Measurements from ENCODE around the gene SRPRB. TPM values are rescaled to one million over a fixed set of nuclear protein-coding genes. Genes with fewer than 3 reads are reported as not detected.

SRPRB gene
- total and polyA plus RNA-seq, 2 experiments from 2014 or later: 25.6 to 36.0 TPM

- Mint-ChIP-seq H3K27ac (no peak overlapping the region), H3K36me3 (ENCODE audit: low read depth) (no peaks in the 10 kb centered on the region), H3K4me1 (peaks cover 24% of the 10 kb centered on the region), H3K9me3 (no peaks in the 10 kb centered on the region), H3K27me3 (ENCODE audit: insufficient read depth, low read depth, poor library complexity) (peaks cover 15% of the 10 kb centered on the region), H3K4me3 (no peak overlapping the region)
- no peak overlapping the region for H2AFZ ChIP-seq
- no peaks in the 10 kb centered on the region for H3F3A ChIP-seq (replicated peaks; ENCODE audit: low read depth)
- H3K27me3 ChIP-seq (ENCODE audit: insufficient read depth): no peaks in the 10 kb centered on the region
- no peak for DNase-seq (ENCODE audit: low spot score)
- no peak overlapping the region for H3K4me3 ChIP-seq
- no peak overlapping the region for H3K4me2 ChIP-seq
- H3K27ac ChIP-seq (ENCODE audit: low read depth): no peak overlapping the region
- no peaks in the 10 kb centered on the region for H3K36me3 ChIP-seq (ENCODE audit: insufficient read depth)
- H3K4me1 ChIP-seq (ENCODE audit: insufficient read depth): peaks cover 10% of the 10 kb centered on the region; the same call in 1 of the 2 replicates
- H3K9me2 ChIP-seq (ENCODE audit: insufficient read depth): no peaks in the 10 kb centered on the region
- no peak for ATAC-seq
- no peaks in the 10 kb centered on the region for H4K20me1 ChIP-seq (replicated peaks; ENCODE audit: insufficient read depth)
- no peak for TF ChIP-seq EZH2 (IDR thresholded peaks at IDR 0.05; ENCODE audit: low read depth, unreplicated experiment)
- TF ChIP-seq, protein P1, sequence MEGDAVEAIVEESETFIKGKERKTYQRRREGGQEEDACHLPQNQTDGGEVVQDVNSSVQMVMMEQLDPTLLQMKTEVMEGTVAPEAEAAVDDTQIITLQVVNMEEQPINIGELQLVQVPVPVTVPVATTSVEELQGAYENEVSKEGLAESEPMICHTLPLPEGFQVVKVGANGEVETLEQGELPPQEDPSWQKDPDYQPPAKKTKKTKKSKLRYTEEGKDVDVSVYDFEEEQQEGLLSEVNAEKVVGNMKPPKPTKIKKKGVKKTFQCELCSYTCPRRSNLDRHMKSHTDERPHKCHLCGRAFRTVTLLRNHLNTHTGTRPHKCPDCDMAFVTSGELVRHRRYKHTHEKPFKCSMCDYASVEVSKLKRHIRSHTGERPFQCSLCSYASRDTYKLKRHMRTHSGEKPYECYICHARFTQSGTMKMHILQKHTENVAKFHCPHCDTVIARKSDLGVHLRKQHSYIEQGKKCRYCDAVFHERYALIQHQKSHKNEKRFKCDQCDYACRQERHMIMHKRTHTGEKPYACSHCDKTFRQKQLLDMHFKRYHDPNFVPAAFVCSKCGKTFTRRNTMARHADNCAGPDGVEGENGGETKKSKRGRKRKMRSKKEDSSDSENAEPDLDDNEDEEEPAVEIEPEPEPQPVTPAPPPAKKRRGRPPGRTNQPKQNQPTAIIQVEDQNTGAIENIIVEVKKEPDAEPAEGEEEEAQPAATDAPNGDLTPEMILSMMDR (conservative IDR thresholded peaks at IDR 0.05; ENCODE audit: low read depth in 2 of 2): no peak
- TF ChIP-seq, protein P2, sequence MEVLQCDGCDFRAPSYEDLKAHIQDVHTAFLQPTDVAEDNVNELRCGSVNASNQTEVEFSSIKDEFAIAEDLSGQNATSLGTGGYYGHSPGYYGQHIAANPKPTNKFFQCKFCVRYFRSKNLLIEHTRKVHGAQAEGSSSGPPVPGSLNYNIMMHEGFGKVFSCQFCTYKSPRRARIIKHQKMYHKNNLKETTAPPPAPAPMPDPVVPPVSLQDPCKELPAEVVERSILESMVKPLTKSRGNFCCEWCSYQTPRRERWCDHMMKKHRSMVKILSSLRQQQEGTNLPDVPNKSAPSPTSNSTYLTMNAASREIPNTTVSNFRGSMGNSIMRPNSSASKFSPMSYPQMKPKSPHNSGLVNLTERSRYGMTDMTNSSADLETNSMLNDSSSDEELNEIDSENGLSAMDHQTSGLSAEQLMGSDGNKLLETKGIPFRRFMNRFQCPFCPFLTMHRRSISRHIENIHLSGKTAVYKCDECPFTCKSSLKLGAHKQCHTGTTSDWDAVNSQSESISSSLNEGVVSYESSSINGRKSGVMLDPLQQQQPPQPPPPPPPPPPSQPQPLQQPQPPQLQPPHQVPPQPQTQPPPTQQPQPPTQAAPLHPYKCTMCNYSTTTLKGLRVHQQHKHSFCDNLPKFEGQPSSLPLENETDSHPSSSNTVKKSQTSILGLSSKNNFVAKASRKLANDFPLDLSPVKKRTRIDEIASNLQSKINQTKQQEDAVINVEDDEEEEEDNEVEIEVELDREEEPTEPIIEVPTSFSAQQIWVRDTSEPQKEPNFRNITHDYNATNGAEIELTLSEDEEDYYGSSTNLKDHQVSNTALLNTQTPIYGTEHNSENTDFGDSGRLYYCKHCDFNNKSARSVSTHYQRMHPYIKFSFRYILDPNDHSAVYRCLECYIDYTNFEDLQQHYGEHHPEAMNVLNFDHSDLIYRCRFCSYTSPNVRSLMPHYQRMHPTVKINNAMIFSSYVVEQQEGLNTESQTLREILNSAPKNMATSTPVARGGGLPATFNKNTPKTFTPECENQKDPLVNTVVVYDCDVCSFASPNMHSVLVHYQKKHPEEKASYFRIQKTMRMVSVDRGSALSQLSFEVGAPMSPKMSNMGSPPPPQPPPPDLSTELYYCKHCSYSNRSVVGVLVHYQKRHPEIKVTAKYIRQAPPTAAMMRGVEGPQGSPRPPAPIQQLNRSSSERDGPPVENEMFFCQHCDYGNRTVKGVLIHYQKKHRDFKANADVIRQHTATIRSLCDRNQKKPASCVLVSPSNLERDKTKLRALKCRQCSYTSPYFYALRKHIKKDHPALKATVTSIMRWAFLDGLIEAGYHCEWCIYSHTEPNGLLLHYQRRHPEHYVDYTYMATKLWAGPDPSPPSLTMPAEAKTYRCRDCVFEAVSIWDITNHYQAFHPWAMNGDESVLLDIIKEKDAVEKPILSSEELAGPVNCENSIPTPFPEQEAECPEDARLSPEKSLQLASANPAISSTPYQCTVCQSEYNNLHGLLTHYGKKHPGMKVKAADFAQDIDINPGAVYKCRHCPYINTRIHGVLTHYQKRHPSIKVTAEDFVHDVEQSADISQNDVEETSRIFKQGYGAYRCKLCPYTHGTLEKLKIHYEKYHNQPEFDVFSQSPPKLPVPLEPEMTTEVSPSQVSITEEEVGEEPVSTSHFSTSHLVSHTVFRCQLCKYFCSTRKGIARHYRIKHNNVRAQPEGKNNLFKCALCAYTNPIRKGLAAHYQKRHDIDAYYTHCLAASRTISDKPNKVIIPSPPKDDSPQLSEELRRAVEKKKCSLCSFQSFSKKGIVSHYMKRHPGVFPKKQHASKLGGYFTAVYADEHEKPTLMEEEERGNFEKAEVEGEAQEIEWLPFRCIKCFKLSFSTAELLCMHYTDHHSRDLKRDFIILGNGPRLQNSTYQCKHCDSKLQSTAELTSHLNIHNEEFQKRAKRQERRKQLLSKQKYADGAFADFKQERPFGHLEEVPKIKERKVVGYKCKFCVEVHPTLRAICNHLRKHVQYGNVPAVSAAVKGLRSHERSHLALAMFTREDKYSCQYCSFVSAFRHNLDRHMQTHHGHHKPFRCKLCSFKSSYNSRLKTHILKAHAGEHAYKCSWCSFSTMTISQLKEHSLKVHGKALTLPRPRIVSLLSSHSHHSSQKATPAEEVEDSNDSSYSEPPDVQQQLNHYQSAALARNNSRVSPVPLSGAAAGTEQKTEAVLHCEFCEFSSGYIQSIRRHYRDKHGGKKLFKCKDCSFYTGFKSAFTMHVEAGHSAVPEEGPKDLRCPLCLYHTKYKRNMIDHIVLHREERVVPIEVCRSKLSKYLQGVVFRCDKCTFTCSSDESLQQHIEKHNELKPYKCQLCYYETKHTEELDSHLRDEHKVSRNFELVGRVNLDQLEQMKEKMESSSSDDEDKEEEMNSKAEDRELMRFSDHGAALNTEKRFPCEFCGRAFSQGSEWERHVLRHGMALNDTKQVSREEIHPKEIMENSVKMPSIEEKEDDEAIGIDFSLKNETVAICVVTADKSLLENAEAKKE (CRISPR knock-in tag; IDR thresholded peaks at IDR 0.05): no peak
- TF ChIP-seq EZH2phosphoT487 (IDR thresholded peaks at IDR 0.05; ENCODE audit: unreplicated experiment): no peak
- TF ChIP-seq ZNF114 (CRISPR knock-in tag; IDR thresholded peaks at IDR 0.05): no peak
- TF ChIP-seq REST (IDR thresholded peaks at IDR 0.05; ENCODE audit: unreplicated experiment): no peak
- H3K79me2 ChIP-seq (replicated peaks; ENCODE audit: insufficient read depth): no peaks in the 10 kb centered on the region
Measured at GRCh38 chr3:133856316-133856715, 50.7 kb downstream of the SRPRB start.
